NCI-H1436 treated with DMSO at 0.1 percent for 48 hours (cell line): ENCODE results near the gene GNAT3.

ENCODE experiments used
- DNase-seq: peaks from one replicate; lab custom pipeline; 2025; lab: John Stamatoyannopoulos, UW

The GNAT3 gene

GRCh38 chr7:80511964-80512363 is at the start of gene GNAT3:
GNAT3 (minus strand) TSS chr7:80512064; CDS start chr7:80511926, 138 bp downstream.
- peak; percentile 67 for DNase-seq

GRCh38 chr7:80558116-80558515 is 46.3 kb upstream of the GNAT3 start:
- no peak for DNase-seq

- no peak for DNase-seq
Measured at GRCh38 chr7:80552031-80552694, 40.3 kb upstream of the GNAT3 start.

- DNase-seq, result no peak
Measured at GRCh38 chr7:80550005-80550404, 38.1 kb upstream of the GNAT3 start.

- DNase-seq, result no peak
Measured at GRCh38 chr7:80548840-80549530, 37.1 kb upstream of the GNAT3 start.

- no peak for DNase-seq
Measured at GRCh38 chr7:80542398-80542797, 30.5 kb upstream of the GNAT3 start.

- no peak for DNase-seq
Measured at GRCh38 chr7:80540836-80541235, 29.0 kb upstream of the GNAT3 start.

- no peak for DNase-seq
Measured at GRCh38 chr7:80537091-80537490, 25.2 kb upstream of the GNAT3 start.

GRCh38 chr7:80536426-80536825 is 24.6 kb upstream of the GNAT3 start:
- DNase-seq, result no peak

- no peak for DNase-seq
Measured at GRCh38 chr7:80533287-80533686, 21.4 kb upstream of the GNAT3 start.

- DNase-seq, result no peak
Measured at GRCh38 chr7:80532153-80532552, 20.3 kb upstream of the GNAT3 start.

GRCh38 chr7:80530136-80530535 is 18.3 kb upstream of the GNAT3 start:
- no peak for DNase-seq

- DNase-seq, result no peak
Measured at GRCh38 chr7:80529362-80529761, 17.5 kb upstream of the GNAT3 start.

GRCh38 chr7:80528689-80529088 is 16.8 kb upstream of the GNAT3 start:
- no peak for DNase-seq

GRCh38 chr7:80526472-80526871 is 14.6 kb upstream of the GNAT3 start:
- no peak for DNase-seq

- no peak for DNase-seq
Measured at GRCh38 chr7:80524693-80525092, 12.8 kb upstream of the GNAT3 start.

GRCh38 chr7:80521809-80522208 is 9.9 kb upstream of the GNAT3 start:
- peak; percentile 26 for DNase-seq

GRCh38 chr7:80520199-80520598 is 8.3 kb upstream of the GNAT3 start:
- DNase-seq, result no peak

GRCh38 chr7:80517282-80517747 is 5.5 kb upstream of the GNAT3 start:
- DNase-seq, result no peak

GRCh38 chr7:80515298-80515697 is 3.4 kb upstream of the GNAT3 start:
- no peak for DNase-seq

- DNase-seq, result no peak
Measured at GRCh38 chr7:80510021-80510420, 1.8 kb downstream of the GNAT3 start.

GRCh38 chr7:80508440-80508839 is 3.4 kb downstream of the GNAT3 start:
- DNase-seq, result no peak

- no peak for DNase-seq
Measured at GRCh38 chr7:80505900-80506500, 5.9 kb downstream of the GNAT3 start.
